Astrocyte (in vitro differentiated cells and primary cell): Measurements from ENCODE around the gene GALM. TPM values are rescaled to one million over a fixed set of nuclear protein-coding genes. Genes with fewer than 3 reads are reported as not detected.
A peak's percentile ranks its signal among the peaks of the same experiment; 100 is the strongest.

Experiments used
- DNase-seq: peaks from one replicate; pipeline ENCODE4 v3.0.0-alpha.2; 2010; ENCODE audit warnings: low read depth
- FAIRE-seq: peaks from 2 replicates; lab custom pipeline; 2011; peaks lifted over from hg19 to GRCh38; lab: Jason Lieb, UNC
- H2AFZ ChIP-seq: 2 replicates; pipeline ENCODE4 v1.6.0; 2012; ENCODE audit warnings: low read depth, low read length, inconsistent platforms
- H3K27ac ChIP-seq: 2 replicates; pipeline ENCODE4 v1.5.1; 2011; ENCODE audit warnings: low read depth, low read length, inconsistent platforms
- H3K27me3 ChIP-seq: 2 replicates; pipeline ENCODE4 v1.6.0; 2011; ENCODE audit warnings: low read length, inconsistent platforms; ENCODE audit not compliant: insufficient read depth
- H3K36me3 ChIP-seq: 2 replicates; pipeline ENCODE4 v1.5.1; 2011; ENCODE audit warnings: low read length, inconsistent platforms; ENCODE audit not compliant: insufficient read depth
- H3K4me1 ChIP-seq: 2 replicates; pipeline ENCODE4 v1.5.1; 2011; ENCODE audit warnings: low read length, inconsistent platforms; ENCODE audit not compliant: insufficient read depth
- H3K4me2 ChIP-seq: 2 replicates; pipeline ENCODE4 v1.6.0; 2012; ENCODE audit warnings: low read length, inconsistent platforms
- H3K4me3 ChIP-seq: 2 replicates; pipeline ENCODE4 v1.5.1; 2011; ENCODE audit warnings: low read depth, mild to moderate bottlenecking, low read length, inconsistent platforms; ENCODE audit not compliant: insufficient read depth
- H3K79me2 ChIP-seq: 2 replicates; pipeline ENCODE4 v1.6.0; 2012; ENCODE audit warnings: mild to moderate bottlenecking, low read length, inconsistent platforms; ENCODE audit not compliant: insufficient read depth
- H3K9ac ChIP-seq: 2 replicates; pipeline ENCODE4 v1.6.0; 2012; ENCODE audit warnings: mild to moderate bottlenecking, low read length, inconsistent platforms
- H3K9me3 ChIP-seq: 2 replicates; pipeline ENCODE4 v1.5.1; 2012; ENCODE audit warnings: low read depth, mild to moderate bottlenecking, low read length, inconsistent platforms; ENCODE audit not compliant: insufficient read depth
- H4K20me1 ChIP-seq: 2 replicates; pipeline ENCODE4 v1.6.0; 2012; ENCODE audit warnings: low read length, inconsistent platforms; ENCODE audit not compliant: insufficient read depth
- H3K27ac Mint-ChIP-seq: one replicate; pipeline ENCODE4 v1.8.0; 2021; ENCODE audit warnings: mild to moderate bottlenecking, mixed read lengths; ENCODE audit not compliant: unreplicated experiment
- H3K27me3 Mint-ChIP-seq: one replicate; pipeline ENCODE4 v1.8.0; 2021; ENCODE audit warnings: low read depth, mixed read lengths; ENCODE audit not compliant: unreplicated experiment
- H3K36me3 Mint-ChIP-seq: one replicate; pipeline ENCODE4 v1.8.0; 2021; ENCODE audit warnings: low read depth, mixed read lengths; ENCODE audit not compliant: unreplicated experiment
- H3K4me1 Mint-ChIP-seq: one replicate; pipeline ENCODE4 v1.8.0; 2021; ENCODE audit warnings: low read depth, mixed read lengths; ENCODE audit not compliant: unreplicated experiment
- H3K4me3 Mint-ChIP-seq: one replicate; pipeline ENCODE4 v1.8.0; 2021; ENCODE audit warnings: mild to moderate bottlenecking, moderate library complexity, mixed read lengths; ENCODE audit not compliant: unreplicated experiment
- H3K9me3 Mint-ChIP-seq: one replicate; pipeline ENCODE4 v1.8.0; 2021; ENCODE audit warnings: mild to moderate bottlenecking, mixed read lengths; ENCODE audit not compliant: unreplicated experiment
- CTCF ChIP-seq: IDR thresholded peaks from 2 replicates; pipeline ENCODE4 v1.5.1; 2011; ENCODE audit warnings: low read depth, mild to moderate bottlenecking, inconsistent platforms, low read length, moderate library complexity; ENCODE audit not compliant: insufficient read depth
- EZH2 ChIP-seq: IDR thresholded peaks from 2 replicates; pipeline ENCODE4 v1.6.1; 2012; ENCODE audit warnings: mild to moderate bottlenecking, low read length, inconsistent platforms; ENCODE audit not compliant: insufficient read depth
- total RNA-seq: library from RNA; stranded (reverse); gene quantifications from 2 replicates; pipeline ENCODE4 v1.2.1, GENCODE V29; 2021

The GALM gene
- total RNA-seq, 1 donor from 2014 or later, result 9.8 TPM

- TF ChIP-seq CTCF (no peak), EZH2 (no peak)
- Histone ChIP-seq H3K9ac (no peak overlapping the region), H3K4me3 (no peak overlapping the region), H3K4me2 (no peak overlapping the region), H2AFZ (no peak overlapping the region), H4K20me1 (no peaks in the 10 kb centered on the region), H3K36me3 (no peaks in the 10 kb centered on the region), H3K4me1 (peaks cover 12% of the 10 kb centered on the region), H3K27ac (no peak overlapping the region), H3K27me3 (no peaks in the 10 kb centered on the region), H3K9me3 (peaks cover 2% of the 10 kb centered on the region), H3K79me2 (no peaks in the 10 kb centered on the region)
- Mint-ChIP-seq H3K27ac (no peak overlapping the region), H3K4me1 (peaks cover 5% of the 10 kb centered on the region), H3K4me3 (no peak overlapping the region), H3K27me3 (no peaks in the 10 kb centered on the region), H3K9me3 (no peaks in the 10 kb centered on the region), H3K36me3 (peaks cover 13% of the 10 kb centered on the region)
- no peak for FAIRE-seq
- DNase-seq, result peak; percentile 57
Measured at GRCh38 chr2:38716185-38716584, 50.3 kb downstream of the GALM start.

- H3K4me1 ChIP-seq, result peaks cover 14% of the 10 kb centered on the region
Measured at GRCh38 chr2:38718601-38719000, 52.7 kb downstream of the GALM start.

More at GRCh38 chr2:38718601-38719000, 52.7 kb downstream of the GALM start:
- no peak overlapping the region for H3K9ac ChIP-seq
- H4K20me1 ChIP-seq, result no peaks in the 10 kb centered on the region
- H3K36me3 ChIP-seq, result no peaks in the 10 kb centered on the region
- no peak overlapping the region for H3K27ac ChIP-seq
- H3K36me3 Mint-ChIP-seq, result peaks cover 13% of the 10 kb centered on the region
- no peaks in the 10 kb centered on the region for H3K27me3 ChIP-seq
- no peaks in the 10 kb centered on the region for H3K79me2 ChIP-seq
- H3K4me2 ChIP-seq, result no peak overlapping the region
- H3K4me3 Mint-ChIP-seq, result no peak overlapping the region
- H3K27ac Mint-ChIP-seq, result no peak overlapping the region
- no peaks in the 10 kb centered on the region for H3K27me3 Mint-ChIP-seq
- H2AFZ ChIP-seq, result no peak overlapping the region
- no peaks in the 10 kb centered on the region for H3K9me3 Mint-ChIP-seq
- no peak for FAIRE-seq
- no peaks in the 10 kb centered on the region for H3K9me3 ChIP-seq
- peaks cover 5% of the 10 kb centered on the region for H3K4me1 Mint-ChIP-seq
- no peak for DNase-seq
- TF ChIP-seq CTCF (no peak), EZH2 (no peak)
- H3K4me3 ChIP-seq, result no peak overlapping the region
